IMR-90 (cell line): Measurements from ENCODE around the gene E2F3. TPM values are rescaled to one million over a fixed set of nuclear protein-coding genes. Genes with fewer than 3 reads are reported as not detected.

Experiments used
- ATAC-seq: fragments of 200-7000 bp; cut with Tn5 transposase; 2 replicates; pipeline ENCODE4 v1.9.1; 2020; ENCODE audit warnings: low read depth, mild to moderate bottlenecking, moderate library complexity
- BruUV-seq: library from RNA; stranded (reverse); fragments of 400-500 nt; replicated peaks from 2 replicates; lab custom pipeline; 2021; lab: Mats Ljungman, UMichigan
- CTCF ChIA-PET: fragments of 300-600 bp; formaldehyde crosslinking; extraction: SDS; loops from one replicate; lab custom pipeline; 2021; ENCODE audit warnings: antibody characterized with exemption; lab: Yijun Ruan, JAX
- POLR2A ChIA-PET: fragments of 300-600 bp; sonication (Branson Sonifier 250); formaldehyde crosslinking; loops from one replicate; lab custom pipeline; 2022; ENCODE audit warnings: antibody characterized with exemption; ENCODE audit not compliant: unreplicated experiment; lab: Charles Lee
- DNase-seq: peaks from one replicate; pipeline ENCODE4 v3.0.0; 2013
- H2AFZ ChIP-seq: replicated peaks from 2 replicates; pipeline ENCODE3; 2013; ENCODE audit warnings: low read length, mild to moderate bottlenecking; ENCODE audit not compliant: poor library complexity
- H2AK5ac ChIP-seq: 2 replicates; pipeline ENCODE4 v1.6.1; 2013; ENCODE audit warnings: low read depth, low read length, inconsistent platforms
- H2AK9ac ChIP-seq: replicated peaks from 2 replicates; pipeline ENCODE3; 2013; ENCODE audit warnings: mild to moderate bottlenecking, low read depth, low read length, moderate library complexity; ENCODE audit not compliant: poor library complexity
- H2BK120ac ChIP-seq: 2 replicates; pipeline ENCODE4 v1.6.1; 2013; ENCODE audit warnings: low read depth, low read length, inconsistent platforms
- H2BK15ac ChIP-seq: 3 replicates; pipeline ENCODE4 v1.6.1; 2013; ENCODE audit warnings: low read depth, low read length, inconsistent platforms
- H2BK20ac ChIP-seq: 2 replicates; pipeline ENCODE4 v1.6.1; 2013; ENCODE audit warnings: low read depth, mild to moderate bottlenecking, inconsistent platforms, low read length, moderate library complexity
- H2BK5ac ChIP-seq: 2 replicates; pipeline ENCODE4 v1.6.1; 2013; ENCODE audit warnings: mild to moderate bottlenecking, low read depth, low read length, inconsistent platforms; ENCODE audit not compliant: poor library complexity, severe bottlenecking
- H3K14ac ChIP-seq: replicated peaks from 2 replicates; pipeline ENCODE4 v1.6.1; 2013; ENCODE audit warnings: low read depth, low read length, inconsistent platforms
- H3K18ac ChIP-seq: 2 replicates; pipeline ENCODE4 v1.6.1; 2013; ENCODE audit warnings: low read depth, low read length, control low read depth
- H3K23ac ChIP-seq: 2 replicates; pipeline ENCODE4 v1.6.1; 2013; ENCODE audit warnings: low read depth, low read length, inconsistent platforms
- H3K27ac ChIP-seq: 2 replicates; pipeline ENCODE4 v1.5.1; 2013; ENCODE audit warnings: mild to moderate bottlenecking, control low read depth, low read length; ENCODE audit not compliant: insufficient read depth
- H3K27me3 ChIP-seq: 2 replicates; pipeline ENCODE4 v1.6.1; 2013; ENCODE audit warnings: low read length; ENCODE audit not compliant: control insufficient read depth, insufficient read depth
- H3K36me3 ChIP-seq: 2 replicates; pipeline ENCODE4 v1.6.1; 2013; ENCODE audit warnings: low read length, mixed read lengths; ENCODE audit not compliant: control insufficient read depth, insufficient read depth
- H3K4ac ChIP-seq: 2 replicates; pipeline ENCODE4 v1.6.1; 2013; ENCODE audit warnings: low read depth, low read length, inconsistent platforms
- H3K4me1 ChIP-seq: 2 replicates; pipeline ENCODE4 v1.6.1; 2013; ENCODE audit warnings: low read length, mixed read lengths; ENCODE audit not compliant: control insufficient read depth, insufficient read depth
- H3K4me2 ChIP-seq: 2 replicates; pipeline ENCODE4 v1.6.1; 2013; ENCODE audit warnings: low read depth, mild to moderate bottlenecking, control low read depth, low read length, moderate library complexity
- H3K4me3 ChIP-seq: 2 replicates; pipeline ENCODE4 v1.5.1; 2013; ENCODE audit warnings: low read depth, mild to moderate bottlenecking, control low read depth, low read length, moderate library complexity; ENCODE audit not compliant: insufficient read depth
- H3K56ac ChIP-seq: 2 replicates; pipeline ENCODE4 v1.6.1; 2013; ENCODE audit warnings: low read length, inconsistent platforms; ENCODE audit not compliant: insufficient read depth; ENCODE audit errors: extremely low read depth
- H3K79me1 ChIP-seq, 2 experiments: 2 replicates each; pipeline ENCODE4 v1.6.1; 2013; ENCODE audit warnings: low read length in 2 of 2, inconsistent platforms in 1 of 2, low read depth in 1 of 2
- H3K9ac ChIP-seq: 2 replicates; pipeline ENCODE4 v1.6.1; 2013; ENCODE audit warnings: low read depth, low read length, control low read depth
- H3K9me1 ChIP-seq: 2 replicates; pipeline ENCODE4 v1.6.1; 2013; ENCODE audit warnings: low read length, inconsistent platforms; ENCODE audit not compliant: insufficient read depth
- H3K9me3 ChIP-seq: 2 replicates; pipeline ENCODE4 v1.6.1; 2013; ENCODE audit warnings: low read length; ENCODE audit not compliant: control insufficient read depth, insufficient read depth
- H4K20me1 ChIP-seq: 2 replicates; pipeline ENCODE4 v1.6.1; 2013; ENCODE audit warnings: low read length, inconsistent platforms; ENCODE audit not compliant: insufficient read depth
- H4K5ac ChIP-seq: 2 replicates; pipeline ENCODE4 v1.6.1; 2013; ENCODE audit warnings: mild to moderate bottlenecking, low read depth, low read length, control low read depth
- H4K8ac ChIP-seq, 2 experiments: 2 replicates each; pipeline ENCODE4 v1.6.1; 2013; ENCODE audit warnings: low read depth in 2 of 2, low read length in 2 of 2, control low read depth in 1 of 2, inconsistent platforms in 1 of 2
- H4K91ac ChIP-seq: 2 replicates; pipeline ENCODE4 v1.6.1; 2013; ENCODE audit warnings: low read depth, low read length, inconsistent platforms; ENCODE audit not compliant: insufficient read depth
- MAFK ChIP-seq: IDR thresholded peaks from 2 replicates; pipeline ENCODE4 v1.6.1; 2012; ENCODE audit warnings: low read depth, low read length, improper control_type of control experiment
- SMC3 ChIP-seq: fragments of 150-350 bp; IDR thresholded peaks from 2 replicates; pipeline ENCODE4 v1.6.1; 2016; ENCODE audit warnings: low read depth, mild to moderate bottlenecking, antibody characterized with exemption, low read length, moderate library complexity
- whole genome bisulfite sequencing, 2 experiments: methylation state at CpG; one replicate each; pipeline versions ENCODE4 v1.1.5 to v1.1.7; 2013; ENCODE audit warnings: missing lambda C conversion rate in 2 of 2; ENCODE audit not compliant: insufficient read length in 1 of 2; ENCODE audit errors: extremely low coverage in 2 of 2; 5-methylcytosine and 5-hydroxymethylcytosine counted together
- dilution Hi-C: fragments of 300-500 bp; cut with HindIII; formaldehyde crosslinking; loops from one replicate; pipeline ENCODE4 v1.14.3; 2018; ENCODE audit warnings: low sequenced_read_pairs; ENCODE audit not compliant: unreplicated experiment
- in situ Hi-C: fragments of 300-500 bp; cut with MboI; formaldehyde crosslinking; loops from 3 replicates; pipeline ENCODE4 v1.14.3; 2019; ENCODE audit warnings: low sequenced_read_pairs, inconsistent platforms, mixed read lengths
- intact Hi-C: fragments of 100-400 bp; cut with micrococcal nuclease; formaldehyde crosslinking; loops from 2 replicates; pipeline ENCODE4 v1.10.0; 2022
- polyA plus RNA-seq, 3 experiments: library from polyadenylated mRNA; depleted of rRNA; stranded (reverse); fragments of >200 nt; gene quantifications; 2 replicates each; pipeline ENCODE4 v1.2.3, GENCODE V29; 2012; ENCODE audit warnings: low replicate concordance in 1 of 3
- total RNA-seq: library from RNA; depleted of rRNA; stranded (reverse); fragments of >200 nt; gene quantifications from 2 replicates; pipeline ENCODE4 v1.2.3, GENCODE V29; 2012
- TF ChIP-seq, protein P1 (sequence below): fragments of 150-350 bp; IDR thresholded peaks from 2 replicates; pipeline ENCODE4 v1.6.1; 2017; ENCODE audit warnings: mild to moderate bottlenecking, antibody characterized with exemption, low read length, low read depth

E2F3 gene
- total and polyA plus RNA-seq, 2 of the 4 experiments (the other 2 are of a cell fraction): 2.3 to 8.2 TPM

DNA sequence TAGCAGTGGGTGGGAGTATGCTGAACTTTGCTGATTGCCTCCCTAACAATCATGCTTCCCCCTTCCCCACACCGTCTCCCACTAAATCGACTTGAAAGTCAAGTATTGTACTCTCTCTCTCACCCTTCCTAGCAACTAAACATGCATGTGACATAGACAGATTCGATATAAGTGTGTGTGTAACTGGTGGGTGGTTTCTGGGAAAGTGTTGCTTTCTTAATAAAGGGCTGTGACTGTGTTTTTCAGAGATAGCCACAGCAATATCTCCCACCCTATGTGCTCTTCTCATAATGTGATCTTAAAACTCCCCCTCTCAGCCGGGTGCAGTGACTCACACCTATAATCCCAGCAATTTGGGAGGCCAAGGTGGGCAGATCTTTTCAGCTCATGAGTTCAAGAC lies 49.3 kb upstream of the E2F3 start:
- in situ Hi-C loops (no loop called here), dilution Hi-C loops (no loop called here), intact Hi-C loops (no loop called here)
- no CpG with 5 or more reads among the region's 4 CpGs for WGBS, 2 experiments
- BruUV-seq: no TSS peak
- Histone ChIP-seq H2AK9ac (no peak overlapping the region), H2BK15ac (no peak overlapping the region), H2BK20ac (peak overlapping the region; percentile 18; the same call in 1 of the 2 replicates), H3K4ac (no peak overlapping the region), H3K27ac (no peak overlapping the region), H3K23ac (no peak overlapping the region), H3K36me3 (no peaks in the 10 kb centered on the region), H2BK5ac (no peak overlapping the region), H2BK120ac (no peak overlapping the region), H2AFZ (no peak overlapping the region), H4K5ac (no peak overlapping the region), H3K4me3 (no peak overlapping the region), H3K56ac (no peak overlapping the region), H3K79me1 (no peaks in the 10 kb centered on the region), H3K4me2 (no peak overlapping the region), H4K8ac (no peak overlapping the region), H3K4me1 (peaks cover 2% of the 10 kb centered on the region; the same call in 1 of the 2 replicates), H2AK5ac (no peak overlapping the region), H3K27me3 (no peaks in the 10 kb centered on the region), H3K18ac (no peak overlapping the region), H3K9me3 (peaks cover 6% of the 10 kb centered on the region), H4K20me1 (no peaks in the 10 kb centered on the region), H3K9ac (no peak overlapping the region), H4K91ac (no peak overlapping the region), H3K14ac (no peak overlapping the region; the same call in 1 of the 2 replicates), H3K9me1 (peaks cover 5% of the 10 kb centered on the region; the same call in 1 of the 2 replicates)
- DNase-seq: no peak
- ATAC-seq: no peak
- ChIA-PET POLR2A (no interaction called here), CTCF (no interaction called here)
- TF ChIP-seq, protein P1, sequence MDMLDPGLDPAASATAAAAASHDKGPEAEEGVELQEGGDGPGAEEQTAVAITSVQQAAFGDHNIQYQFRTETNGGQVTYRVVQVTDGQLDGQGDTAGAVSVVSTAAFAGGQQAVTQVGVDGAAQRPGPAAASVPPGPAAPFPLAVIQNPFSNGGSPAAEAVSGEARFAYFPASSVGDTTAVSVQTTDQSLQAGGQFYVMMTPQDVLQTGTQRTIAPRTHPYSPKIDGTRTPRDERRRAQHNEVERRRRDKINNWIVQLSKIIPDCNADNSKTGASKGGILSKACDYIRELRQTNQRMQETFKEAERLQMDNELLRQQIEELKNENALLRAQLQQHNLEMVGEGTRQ: no peak
- TF ChIP-seq MAFK (no peak), SMC3 (no peak)
